Esophagus muscularis mucosa (tissue), 4 donors: ENCODE data around the gene CNDP1. TPM values are rescaled to one million over a fixed set of nuclear protein-coding genes. Genes with fewer than 3 reads are reported as not detected.
A peak's percentile ranks its signal among the peaks of the same experiment; 100 is the strongest.

Source experiments
- DNase-seq: peaks from one replicate; pipeline ENCODE4 v3.0.0-alpha.2; 2017; ENCODE audit errors: extremely low spot score
- H3K27ac ChIP-seq, 4 donors: fragments of 200-600 bp; sonication (generic); replicated peaks in 1 of 4; 1 replicate in 3 of 4; 2 replicates in 1 of 4; pipeline ENCODE4 v1.5.1; 2016 to 2019; ENCODE audit warnings: mild to moderate bottlenecking in 1 of 4
- H3K27me3 ChIP-seq, 4 donors: fragments of 200-600 bp; sonication (generic); one replicate each; pipeline versions ENCODE4 v1.5.1 to v1.6.0; 2016 to 2019
- H3K36me3 ChIP-seq, 4 donors: fragments of 200-600 bp; sonication (generic); one replicate each; pipeline ENCODE4 v1.5.1; 2016 to 2019
- H3K4me1 ChIP-seq, 4 donors: fragments of 200-600 bp; sonication (generic); one replicate each; pipeline ENCODE4 v1.5.1; 2016 to 2019
- H3K4me3 ChIP-seq, 4 donors: fragments of 200-600 bp; sonication (generic); 1 replicate in 2 of 4; 2 replicates in 2 of 4; pipeline ENCODE4 v1.5.1; 2016 to 2019; ENCODE audit warnings: mild to moderate bottlenecking in 4 of 4, moderate library complexity in 1 of 4
- H3K9me3 ChIP-seq, 4 donors: fragments of 200-600 bp; sonication (generic); 1 replicate in 3 of 4; 2 replicates in 1 of 4; pipeline ENCODE4 v1.5.1; 2016 to 2019
- CTCF ChIP-seq, 3 experiments: fragments of 200-600 bp in 2 of 3; fragments of 450-650 bp in 1 of 3; sonication (generic) in 2 of 3; IDR thresholded peaks; one replicate each; pipeline ENCODE4 v1.5.1; 2017 to 2019; ENCODE audit warnings: antibody characterized with exemption in 3 of 3, mild to moderate bottlenecking in 2 of 3, moderate library complexity in 1 of 3
- EP300 ChIP-seq: sonication (generic); formaldehyde crosslinking; IDR thresholded peaks from one replicate; pipeline ENCODE4 v1.6.1; 2017; ENCODE audit warnings: antibody characterized with exemption
- POLR2A ChIP-seq: fragments of 450-650 bp; IDR thresholded peaks from one replicate; pipeline ENCODE4 v1.6.1; 2017; ENCODE audit warnings: antibody characterized with exemption, moderate library complexity, mild to moderate bottlenecking, low read depth
- POLR2AphosphoS5 ChIP-seq, 2 donors: sonication (generic); formaldehyde crosslinking; IDR thresholded peaks; one replicate each; pipeline ENCODE4 v1.6.1; 2017; ENCODE audit warnings: antibody characterized with exemption in 2 of 2
- WGBS: methylation state at CpG from one replicate; pipeline ENCODE4 v1.1.5; 2018; 5-methylcytosine and 5-hydroxymethylcytosine counted together
- intact Hi-C: fragments of 100-400 bp; cut with DNase I; formaldehyde crosslinking; loops from one replicate; pipeline ENCODE4 v1.15.1; 2023
- total RNA-seq, 4 donors: library from RNA; depleted of rRNA; stranded (reverse); fragments of >200 nt; gene quantifications; one replicate each; pipeline versions ENCODE4 v1.1.0 to v1.2.1, GENCODE V29; 2016

The CNDP1 gene
- total RNA-seq, 4 donors from 2014 or later: not detected

GRCh38 chr18:74546751-74547530 is 12.6 kb downstream of the CNDP1 start:
- peaks cover 0 to 10% (median 5%) of the 10 kb centered on the region in 4 donors for H3K9me3 ChIP-seq
- DNase-seq: no peak
- no peaks in the 10 kb centered on the region for H3K36me3 ChIP-seq
- intact Hi-C loops: no loop called here
- peak overlapping the region; percentile 45 to 72 (median 64) for H3K27ac ChIP-seq
- WGBS: 52% methylated on average over 9 of the region's 9 CpGs
- TF ChIP-seq POLR2AphosphoS5 (IDR thresholded peaks at IDR 0.05) (no peak), EP300 (no peak), POLR2A (no peak), CTCF (IDR thresholded peaks at IDR 0.05) (no peak)
- no peak overlapping the region for H3K4me3 ChIP-seq
- peaks cover 0 to 2% (median 0%) of the 10 kb centered on the region in 4 donors for H3K27me3 ChIP-seq
- H3K4me1 ChIP-seq: peaks cover 9 to 27% (median 18%) of the 10 kb centered on the region in 4 donors

- intact Hi-C loops: no loop called here
- peaks cover 9 to 27% (median 18%) of the 10 kb centered on the region in 4 donors for H3K4me1 ChIP-seq
- 95% methylated on average over 7 of the region's 7 CpGs for WGBS
- peaks cover 0 to 10% (median 5%) of the 10 kb centered on the region in 4 donors for H3K9me3 ChIP-seq
- no peaks in the 10 kb centered on the region for H3K27me3 ChIP-seq
- H3K27ac ChIP-seq: peak overlapping the region in 2 of 4 donors; percentile 35 to 47
- no peak for DNase-seq
- no peaks in the 10 kb centered on the region for H3K36me3 ChIP-seq
- TF ChIP-seq CTCF (IDR thresholded peaks at IDR 0.05): no peak
- TF ChIP-seq POLR2A: no peak
- TF ChIP-seq POLR2AphosphoS5 (IDR thresholded peaks at IDR 0.05): no peak
- no peak for TF ChIP-seq EP300
- no peak overlapping the region for H3K4me3 ChIP-seq
Observed at GRCh38 chr18:74547860-74548259, 13.6 kb downstream of the CNDP1 start.

- DNase-seq: no peak
- intact Hi-C loops: loop anchor here (5.0 kb wide), 1 partner anchor 352 kb away; no protein-coding TSS in a partner anchor
- peaks cover 0 to 3% (median 0%) of the 10 kb centered on the region in 4 donors for H3K27me3 ChIP-seq
- no peak overlapping the region for H3K4me3 ChIP-seq
- no peaks in the 10 kb centered on the region for H3K36me3 ChIP-seq
- 100% methylated on average over 1 of the region's 1 CpG for WGBS
- peaks cover 9 to 27% (median 18%) of the 10 kb centered on the region in 4 donors for H3K4me1 ChIP-seq
- peaks cover 0 to 10% (median 5%) of the 10 kb centered on the region in 4 donors for H3K9me3 ChIP-seq
- no peak for TF ChIP-seq CTCF (IDR thresholded peaks at IDR 0.05)
- no peak for TF ChIP-seq POLR2AphosphoS5 (IDR thresholded peaks at IDR 0.05)
- no peak for TF ChIP-seq EP300
- TF ChIP-seq POLR2A: no peak
- no peak overlapping the region for H3K27ac ChIP-seq
Observed at GRCh38 chr18:74549591-74550104, 15.3 kb downstream of the CNDP1 start.

- Histone ChIP-seq H3K27me3 (peaks cover 0 to 12% (median 0%) of the 10 kb centered on the region in 4 donors), H3K36me3 (no peaks in the 10 kb centered on the region), H3K4me1 (peaks cover 9 to 23% (median 16%) of the 10 kb centered on the region in 4 donors), H3K27ac (no peak overlapping the region), H3K4me3 (no peak overlapping the region), H3K9me3 (peaks cover 0 to 10% (median 5%) of the 10 kb centered on the region in 4 donors)
- TF ChIP-seq EP300 (no peak), POLR2A (no peak), CTCF (IDR thresholded peaks at IDR 0.05) (no peak), POLR2AphosphoS5 (IDR thresholded peaks at IDR 0.05) (no peak)
- DNase-seq: no peak
- 95% methylated on average over 6 of the region's 6 CpGs for WGBS
- intact Hi-C loops: loop anchor here (5.0 kb wide), 1 partner anchor 354 kb away; no protein-coding TSS in a partner anchor
Observed at GRCh38 chr18:74550886-74551285, 16.6 kb downstream of the CNDP1 start.
